A549 (cell line): ENCODE data around the gene NTMT2.

ENCODE experiments used
- BHLHE40 ChIP-seq: IDR thresholded peaks from 2 replicates; pipeline ENCODE4 v1.6.1; 2012; ENCODE audit warnings: low read depth, low read length, inconsistent platforms
- CTCF ChIP-seq: fragments of >200 bp; sonication (Bioruptor Twin); formaldehyde crosslinking; IDR thresholded peaks from 3 replicates; pipeline ENCODE4 v1.5.1; 2016
- EP300 ChIP-seq, 2 experiments: fragments of >200 bp; sonication (Bioruptor Twin); formaldehyde crosslinking; IDR thresholded peaks; 2 replicates in 1 of 2; 3 replicates in 1 of 2; pipeline ENCODE4 v1.6.1; 2016 to 2017
- HEYL ChIP-seq: fragments of 250-450 bp; sonication (Bioruptor Pico); IDR thresholded peaks from 2 replicates; pipeline ENCODE4 v1.8.0; 2021; ENCODE audit warnings: mild to moderate bottlenecking, moderate library complexity
- KDM1A ChIP-seq: fragments of 200-600 bp; sonication (generic); IDR thresholded peaks from 2 replicates; pipeline ENCODE4 v1.6.1; 2016; ENCODE audit warnings: low read depth, mild to moderate bottlenecking
- PBX3 ChIP-seq: IDR thresholded peaks from 2 replicates; pipeline ENCODE4 v1.6.1; 2012
- REST ChIP-seq: fragments of 200-600 bp; sonication (generic); IDR thresholded peaks from 2 replicates; pipeline ENCODE4 v1.6.1; 2016; ENCODE audit warnings: antibody characterized with exemption, mild to moderate bottlenecking, moderate library complexity
- SMC3 ChIP-seq: fragments of >200 bp; sonication (Bioruptor Twin); formaldehyde crosslinking; IDR thresholded peaks from 3 replicates; pipeline ENCODE4 v1.6.1; 2018; ENCODE audit warnings: inconsistent platforms
- ZFP36 ChIP-seq: fragments of 450-650 bp; IDR thresholded peaks from 2 replicates; pipeline ENCODE4 v1.6.1; 2014; ENCODE audit warnings: borderline replicate concordance; ENCODE audit not compliant: partially characterized antibody
- ZNF302 ChIP-seq: fragments of 250-450 bp; sonication (Bioruptor Pico); IDR thresholded peaks from 2 replicates; pipeline ENCODE4 v1.9.0; 2021; ENCODE audit warnings: inconsistent platforms, mild to moderate bottlenecking, moderate library complexity

- no peak for TF ChIP-seq CTCF
- no peak for TF ChIP-seq HEYL (CRISPR knock-in tag)
- no peak for TF ChIP-seq SMC3
- TF ChIP-seq PBX3 = no peak
- TF ChIP-seq REST = no peak
- no peak for TF ChIP-seq ZNF302 (CRISPR knock-in tag)
- TF ChIP-seq BHLHE40 = no peak
- TF ChIP-seq ZFP36 = no peak
- no peak for TF ChIP-seq EP300 (IDR thresholded peaks at IDR 0.05)
- no peak for TF ChIP-seq KDM1A
Measured at GRCh38 chr1:170145770-170146676, at the start of gene NTMT2.
